ENCODE data around the gene IGF2. TPM values are rescaled to one million over a fixed set of nuclear protein-coding genes. Genes with fewer than 3 reads are reported as not detected.

Gene IGF2
- total RNA-seq, 2 experiments from 2014 or later: 8.1 to 8.2 TPM

GRCh38 chr11:2088746-2089535 lies 50.2 kb downstream of the IGF2 start:
- ATAC-seq (peak; percentile 41), DNase-seq (peak; percentile 28)
- peak; percentile 21 for TF ChIP-seq CTCF (IDR thresholded peaks at IDR 0.05)
- POLR2A ChIA-PET: no interaction called here
- Mint-ChIP-seq H3K4me1 (ENCODE audit: low read depth) (peaks cover 6% of the 10 kb centered on the region), H3K36me3 (ENCODE audit: low read depth) (no peaks in the 10 kb centered on the region), H3K27ac (no peak overlapping the region), H3K9me3 (peaks cover 5% of the 10 kb centered on the region), H3K4me3 (no peak overlapping the region), H3K27me3 (peaks cover 14% of the 10 kb centered on the region)
- CTCF ChIA-PET: interaction anchor here (0.9 to 3.0 kb wide), 3 partner anchors 14 to 62 kb away, joined by 3 to 20 read pairs (median 4); no protein-coding TSS in a partner anchor
- intact Hi-C loops (cut with micrococcal nuclease): no loop called here

- TF ChIP-seq CTCF (IDR thresholded peaks at IDR 0.05): no peak
- no peaks in the 10 kb centered on the region for H3K36me3 Mint-ChIP-seq (ENCODE audit: low read depth)
- ChIA-PET CTCF (interaction anchor here (0.9 to 3.0 kb wide), 2 partner anchors 13 to 63 kb away, joined by 3 to 20 read pairs; no protein-coding TSS in a partner anchor), POLR2A (no interaction called here)
- ATAC-seq (no peak), DNase-seq (no peak)
- intact Hi-C loops (cut with micrococcal nuclease): no loop called here
- no peak overlapping the region for H3K27ac Mint-ChIP-seq
- peaks cover 15% of the 10 kb centered on the region for H3K27me3 Mint-ChIP-seq
- H3K4me1 Mint-ChIP-seq (ENCODE audit: low read depth): peaks cover 4% of the 10 kb centered on the region
- H3K4me3 Mint-ChIP-seq: no peak overlapping the region
- H3K9me3 Mint-ChIP-seq: peaks cover 7% of the 10 kb centered on the region
Measured at GRCh38 chr11:2088284-2088683, 50.9 kb downstream of the IGF2 start.

GRCh38 chr11:2086239-2087040 lies 52.7 kb downstream of the IGF2 start:
- DNase-seq: no peak
- H3K9me3 Mint-ChIP-seq: peaks cover 7% of the 10 kb centered on the region
- no peak for ATAC-seq
- CTCF ChIA-PET: no interaction called here
- H3K27ac Mint-ChIP-seq: no peak overlapping the region
- no peaks in the 10 kb centered on the region for H3K4me1 Mint-ChIP-seq (ENCODE audit: low read depth)
- POLR2A ChIA-PET: no interaction called here
- no peak for TF ChIP-seq CTCF (IDR thresholded peaks at IDR 0.05)
- peaks cover 9% of the 10 kb centered on the region for H3K27me3 Mint-ChIP-seq
- intact Hi-C loops (cut with micrococcal nuclease): no loop called here
- no peaks in the 10 kb centered on the region for H3K36me3 Mint-ChIP-seq (ENCODE audit: low read depth)
- no peak overlapping the region for H3K4me3 Mint-ChIP-seq

- Mint-ChIP-seq H3K36me3 (ENCODE audit: low read depth) (no peaks in the 10 kb centered on the region), H3K27me3 (peaks cover 9% of the 10 kb centered on the region), H3K9me3 (peaks cover 7% of the 10 kb centered on the region), H3K4me3 (no peak overlapping the region), H3K27ac (no peak overlapping the region), H3K4me1 (ENCODE audit: low read depth) (no peaks in the 10 kb centered on the region)
- no peak for DNase-seq
- TF ChIP-seq CTCF (IDR thresholded peaks at IDR 0.05): no peak
- ChIA-PET CTCF (no interaction called here), POLR2A (no interaction called here)
- no peak for ATAC-seq
- intact Hi-C loops (cut with micrococcal nuclease): no loop called here
Measured at GRCh38 chr11:2085251-2086066, 53.7 kb downstream of the IGF2 start.

Measured in activated CD8-positive, alpha-beta T cell treated with anti-CD3 and anti-CD28 coated beads for 36 hours (primary cell).